Muscle of leg (tissue), 11 donors: Measurements from ENCODE around the gene CERKL. TPM values are rescaled to one million over a fixed set of nuclear protein-coding genes. Genes with fewer than 3 reads are reported as not detected.

Experiments used
- DNase-seq: peaks from one replicate; pipeline ENCODE4 v3.0.0; 2013
- H3K27ac ChIP-seq: one replicate; pipeline ENCODE4 v1.5.1; 2013; ENCODE audit warnings: mild to moderate bottlenecking, low read length, control low read depth
- H3K27me3 ChIP-seq: one replicate; pipeline ENCODE4 v1.6.1; 2013; ENCODE audit warnings: low read length; ENCODE audit not compliant: control insufficient read depth, insufficient read depth
- H3K36me3 ChIP-seq: one replicate; pipeline ENCODE4 v1.6.1; 2013; ENCODE audit warnings: low read length; ENCODE audit not compliant: control insufficient read depth, insufficient read depth
- H3K4me1 ChIP-seq: one replicate; pipeline ENCODE4 v1.6.1; 2013; ENCODE audit warnings: low read length; ENCODE audit not compliant: control insufficient read depth, insufficient read depth
- H3K4me3 ChIP-seq: one replicate; pipeline ENCODE4 v1.5.1; 2013; ENCODE audit warnings: low read length, control low read depth
- H3K9me3 ChIP-seq: replicated peaks from 2 replicates; pipeline ENCODE4 v1.6.1; 2013; ENCODE audit warnings: low read depth, low read length; ENCODE audit not compliant: control insufficient read depth
- WGBS: methylation state at CpG from one replicate; pipeline ENCODE4 v1.1.5; 2013; ENCODE audit warnings: missing lambda C conversion rate; ENCODE audit not compliant: insufficient coverage; 5-methylcytosine and 5-hydroxymethylcytosine counted together
- polyA plus RNA-seq, 8 donors: library from polyadenylated mRNA; unstranded; fragments of 120-200 nt; gene quantifications; one replicate each; pipeline versions ENCODE4 v1.2.1 to v1.2.3, GENCODE V29; 2013; ENCODE audit warnings: inconsistent platforms in 1 of 8, low replicate concordance in 1 of 8; ENCODE audit not compliant: insufficient read length in 8 of 8, insufficient read depth in 1 of 8
- total RNA-seq: library from RNA; stranded (reverse); fragments of 120-200 nt; gene quantifications from one replicate; pipeline ENCODE4 v1.2.4, GENCODE V29; 2013

Gene CERKL
- total and polyA plus RNA-seq, 9 donors: 5.9 to 9.8 (median 7.8) TPM; not detected in 1

DNA sequence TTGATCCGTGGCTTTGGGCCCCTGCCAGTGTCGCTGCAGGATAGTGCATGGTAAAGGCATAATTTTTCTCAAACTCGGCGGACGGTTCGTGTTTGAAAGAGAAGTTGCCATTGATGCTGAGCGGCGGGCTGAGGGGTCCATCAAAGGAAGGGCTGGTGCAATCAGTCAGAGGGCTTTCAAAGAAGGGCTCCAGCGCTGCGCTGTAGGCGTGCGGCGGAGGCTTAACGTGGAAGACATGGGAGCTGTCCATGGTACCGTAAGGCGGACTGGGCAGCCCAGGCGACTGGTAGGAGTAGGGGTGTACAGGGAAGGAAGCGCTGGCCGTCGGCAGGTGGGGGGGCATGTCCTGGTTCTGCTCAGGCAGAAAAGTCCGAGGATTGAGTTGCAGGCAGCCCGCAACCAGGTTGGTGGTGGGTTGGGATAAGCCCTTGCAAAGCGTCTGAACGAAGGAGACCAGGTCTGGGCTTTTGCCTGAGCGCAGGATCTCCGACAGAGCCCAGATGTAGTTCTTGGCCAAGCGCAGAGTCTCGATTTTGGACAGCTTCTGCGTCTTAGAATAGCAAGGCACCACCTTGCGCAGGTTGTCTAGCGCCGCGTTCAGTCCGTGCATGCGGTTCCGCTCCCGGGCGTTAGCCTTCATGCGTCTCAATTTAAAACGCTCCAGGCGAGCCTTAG, 21.1 kb upstream of the CERKL start:
- Histone ChIP-seq H3K4me3 (no peak overlapping the region), H3K27me3 (peaks cover 52% of the 10 kb centered on the region), H3K4me1 (peaks cover 8% of the 10 kb centered on the region), H3K9me3 (no peaks in the 10 kb centered on the region), H3K27ac (no peak overlapping the region), H3K36me3 (no peaks in the 10 kb centered on the region)
- DNase-seq: peak; percentile 89
- 4% methylated on average over 41 of the region's 41 CpGs for whole genome bisulfite sequencing

DNA sequence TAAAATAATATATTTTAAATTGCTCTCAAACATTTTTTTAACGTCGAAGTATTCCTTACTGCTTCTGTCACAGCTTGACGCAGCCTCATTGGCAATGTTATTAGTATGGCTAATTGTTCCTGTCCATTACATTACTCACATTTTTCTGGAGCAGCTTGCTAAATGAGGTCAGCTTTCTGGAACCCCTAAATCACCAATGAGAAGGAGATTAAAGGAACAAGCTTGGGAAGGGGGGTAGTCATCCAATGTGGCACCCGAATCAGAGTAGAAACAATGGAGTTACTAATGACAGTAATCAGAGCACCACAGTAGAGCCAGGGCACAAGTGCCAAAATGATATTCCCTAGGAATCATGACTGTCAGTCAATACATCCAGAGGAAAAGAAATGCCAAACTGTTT, 18.3 kb upstream of the CERKL start:
- H3K27me3 ChIP-seq: peaks cover 24% of the 10 kb centered on the region
- WGBS: 0% methylated on average over 1 of the region's 4 CpGs
- H3K27ac ChIP-seq: no peak overlapping the region
- DNase-seq: no peak
- no peaks in the 10 kb centered on the region for H3K4me1 ChIP-seq
- H3K9me3 ChIP-seq: no peaks in the 10 kb centered on the region
- no peaks in the 10 kb centered on the region for H3K36me3 ChIP-seq
- H3K4me3 ChIP-seq: no peak overlapping the region

DNA sequence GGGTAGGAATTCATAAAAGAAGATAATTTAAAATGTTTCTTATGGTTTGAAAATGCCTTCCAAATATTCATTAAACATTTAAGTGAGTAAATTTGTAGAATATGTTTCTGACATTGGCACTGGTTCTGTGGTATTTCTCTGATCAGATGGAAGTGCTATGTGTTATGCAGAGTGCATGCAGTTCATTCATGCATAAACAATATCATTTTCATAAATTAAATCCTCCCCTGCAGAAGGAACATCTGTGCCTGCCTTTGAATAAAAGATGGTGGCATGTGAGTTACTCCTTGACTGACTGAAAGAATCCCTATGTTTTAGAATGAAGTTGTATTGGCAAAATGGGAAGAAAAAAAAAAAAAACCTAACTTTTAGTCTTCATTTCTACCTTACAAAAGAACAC, 17.6 kb upstream of the CERKL start:
- Histone ChIP-seq H3K27ac (no peak overlapping the region), H3K4me1 (no peaks in the 10 kb centered on the region), H3K4me3 (no peak overlapping the region), H3K27me3 (peaks cover 18% of the 10 kb centered on the region), H3K9me3 (no peaks in the 10 kb centered on the region), H3K36me3 (no peaks in the 10 kb centered on the region)
- DNase-seq: no peak

DNA sequence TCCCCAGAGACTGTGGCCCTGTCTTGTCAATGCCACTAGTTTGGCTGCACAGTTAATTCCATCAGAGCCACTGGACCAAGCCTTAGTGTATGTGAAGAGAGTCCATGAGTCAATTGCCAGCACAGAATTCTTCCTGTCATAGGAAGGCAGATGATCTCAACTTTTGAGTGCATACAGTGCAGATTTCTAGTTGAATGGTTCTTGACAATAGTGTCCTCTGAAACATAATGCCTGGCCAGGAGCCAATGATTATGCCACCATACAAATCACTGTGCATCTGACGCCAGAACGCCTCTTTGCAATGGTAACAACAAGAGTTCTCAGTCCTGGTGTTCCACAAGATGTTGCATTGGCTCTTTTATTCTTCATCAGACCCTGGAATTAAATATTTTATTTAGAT, 16.3 kb upstream of the CERKL start:
- H3K27ac ChIP-seq: no peak overlapping the region
- no CpG with 5 or more reads among the region's 2 CpGs for WGBS
- DNase-seq: no peak
- H3K4me1 ChIP-seq: no peaks in the 10 kb centered on the region
- H3K27me3 ChIP-seq: peaks cover 6% of the 10 kb centered on the region
- no peaks in the 10 kb centered on the region for H3K36me3 ChIP-seq
- no peaks in the 10 kb centered on the region for H3K9me3 ChIP-seq
- no peak overlapping the region for H3K4me3 ChIP-seq

DNA sequence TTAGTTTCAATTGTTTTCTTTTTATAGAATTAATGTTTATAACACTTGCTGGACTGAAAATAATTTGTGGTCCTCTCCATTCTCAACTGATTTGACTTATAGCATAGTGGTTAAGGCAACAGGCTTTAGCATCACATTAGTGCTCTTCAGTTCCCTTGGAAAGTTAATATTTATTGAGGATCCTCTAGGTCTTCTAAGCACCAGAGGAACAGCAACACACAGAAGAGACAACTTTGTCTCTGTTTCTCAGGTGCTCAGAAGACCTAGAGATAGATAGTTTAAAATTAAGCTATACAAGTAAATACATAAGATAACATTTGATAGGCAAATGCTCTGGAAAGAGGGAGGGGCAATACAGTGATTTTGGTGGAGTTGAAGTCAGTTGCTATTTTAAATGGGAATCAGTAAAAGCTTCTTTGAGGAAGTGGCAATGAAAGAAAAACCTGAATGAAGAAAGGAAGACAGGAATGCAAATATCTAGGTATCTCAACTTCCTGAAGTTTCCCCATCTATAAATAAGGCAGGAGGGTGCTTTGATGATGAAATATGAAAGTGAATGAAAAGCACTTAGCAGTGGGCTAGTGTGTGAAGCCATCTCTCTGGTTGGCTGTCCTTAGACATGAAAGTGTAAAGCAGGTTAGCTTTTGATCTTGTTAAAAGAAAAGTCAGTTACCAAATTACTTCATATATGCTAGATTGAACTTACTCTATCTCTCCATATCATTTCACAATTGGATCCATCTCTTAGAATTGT, 15.5 kb upstream of the CERKL start:
- Histone ChIP-seq H3K4me1 (no peaks in the 10 kb centered on the region), H3K36me3 (no peaks in the 10 kb centered on the region), H3K4me3 (no peak overlapping the region), H3K27ac (no peak overlapping the region), H3K27me3 (no peaks in the 10 kb centered on the region), H3K9me3 (no peaks in the 10 kb centered on the region)
- DNase-seq: no peak

DNA sequence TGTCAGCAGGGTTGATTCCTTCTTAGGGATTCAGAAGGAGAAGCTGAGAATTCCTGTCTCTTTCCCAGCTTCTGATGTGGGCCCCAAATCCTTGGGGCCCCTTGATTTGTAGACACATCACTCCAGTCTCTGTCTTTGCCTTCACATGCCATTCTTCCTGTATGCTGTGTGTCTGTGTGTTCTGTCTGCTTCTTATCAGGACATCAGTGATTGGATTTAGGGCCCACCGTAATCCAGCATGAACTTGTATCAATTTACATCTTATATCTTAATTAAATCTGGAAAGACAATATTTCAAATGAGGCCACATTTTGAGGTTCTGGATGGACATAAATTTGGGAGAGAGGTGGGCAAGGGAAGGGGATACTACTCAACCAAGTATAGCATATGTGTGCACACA, 13.7 kb upstream of the CERKL start:
- Histone ChIP-seq H3K27ac (no peak overlapping the region), H3K4me3 (no peak overlapping the region), H3K36me3 (no peaks in the 10 kb centered on the region), H3K4me1 (no peaks in the 10 kb centered on the region), H3K27me3 (no peaks in the 10 kb centered on the region), H3K9me3 (no peaks in the 10 kb centered on the region)
- DNase-seq: no peak
- no CpG with 5 or more reads among the region's 1 CpG for WGBS

DNA sequence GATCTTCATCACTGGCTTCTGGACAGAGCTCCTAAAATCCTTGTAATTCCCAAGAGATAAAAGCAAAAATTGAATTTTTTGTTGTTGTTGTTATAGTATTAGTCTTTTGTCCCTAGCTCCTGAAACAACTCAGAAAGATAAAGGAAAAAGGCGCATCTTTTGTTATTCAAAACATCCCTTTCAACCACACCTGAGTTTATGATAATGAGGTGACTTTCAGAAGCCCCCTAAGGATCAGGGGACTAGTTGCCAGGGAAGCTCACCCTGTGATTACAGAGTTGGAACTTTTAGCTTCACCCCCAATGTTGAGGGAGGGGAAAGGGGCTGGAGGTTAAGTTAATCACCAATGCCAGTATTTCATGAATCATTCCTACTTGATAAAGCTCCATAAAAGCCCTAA, 10.3 kb upstream of the CERKL start:
- WGBS: no CpG with 5 or more reads among the region's 1 CpG
- Histone ChIP-seq H3K27me3 (no peaks in the 10 kb centered on the region), H3K4me1 (no peaks in the 10 kb centered on the region), H3K27ac (no peak overlapping the region), H3K36me3 (no peaks in the 10 kb centered on the region), H3K4me3 (no peak overlapping the region), H3K9me3 (no peaks in the 10 kb centered on the region)
- no peak for DNase-seq

DNA sequence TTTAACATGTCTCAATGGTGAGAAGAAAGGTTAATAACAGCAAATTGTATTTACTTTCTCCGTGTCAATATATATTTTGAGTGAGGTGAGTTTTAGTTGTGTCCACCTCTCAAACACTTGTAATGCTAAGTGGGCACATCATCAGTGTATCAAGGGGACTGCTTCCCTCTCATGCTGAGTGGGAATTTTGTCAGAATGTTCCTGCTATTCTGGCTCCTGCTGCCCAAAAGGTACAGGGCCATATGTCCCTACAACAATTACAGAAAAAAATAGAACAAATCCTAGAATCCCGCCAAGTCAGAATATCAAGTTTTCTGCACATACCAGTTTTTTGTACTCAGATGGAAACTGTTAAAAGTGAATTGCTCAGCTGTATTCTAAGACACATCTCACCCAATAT, 5.4 kb upstream of the CERKL start:
- Histone ChIP-seq H3K9me3 (no peaks in the 10 kb centered on the region), H3K4me1 (no peaks in the 10 kb centered on the region), H3K27me3 (peaks cover 12% of the 10 kb centered on the region), H3K36me3 (no peaks in the 10 kb centered on the region), H3K4me3 (no peak overlapping the region), H3K27ac (no peak overlapping the region)
- DNase-seq: no peak
- WGBS: no CpG with 5 or more reads among the region's 2 CpGs

DNA sequence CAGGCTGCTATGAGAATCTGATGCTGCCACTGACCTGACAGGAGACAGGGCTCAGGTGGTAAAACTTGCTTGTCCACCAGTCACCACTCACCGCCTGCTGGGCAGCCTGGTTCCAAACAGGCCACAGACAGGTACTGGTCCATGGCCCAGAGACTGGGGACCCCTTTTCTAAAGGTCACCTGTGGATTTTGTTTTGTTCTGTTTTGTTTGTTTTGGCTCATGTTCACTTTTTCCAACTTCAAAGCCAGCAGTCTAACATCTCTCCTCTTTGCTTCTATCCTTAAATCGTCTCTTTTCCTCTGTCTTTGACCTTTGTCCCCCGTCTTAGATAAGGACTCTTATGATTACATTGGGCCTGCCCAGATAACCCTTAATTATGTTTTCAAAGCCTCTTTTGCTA, 3.3 kb upstream of the CERKL start:
- Histone ChIP-seq H3K4me1 (peaks cover 9% of the 10 kb centered on the region), H3K9me3 (no peaks in the 10 kb centered on the region), H3K36me3 (no peaks in the 10 kb centered on the region), H3K27me3 (peaks cover 25% of the 10 kb centered on the region), H3K27ac (no peak overlapping the region), H3K4me3 (no peak overlapping the region)
- no peak for DNase-seq
- 67% methylated on average over 1 of the region's 3 CpGs for WGBS

DNA sequence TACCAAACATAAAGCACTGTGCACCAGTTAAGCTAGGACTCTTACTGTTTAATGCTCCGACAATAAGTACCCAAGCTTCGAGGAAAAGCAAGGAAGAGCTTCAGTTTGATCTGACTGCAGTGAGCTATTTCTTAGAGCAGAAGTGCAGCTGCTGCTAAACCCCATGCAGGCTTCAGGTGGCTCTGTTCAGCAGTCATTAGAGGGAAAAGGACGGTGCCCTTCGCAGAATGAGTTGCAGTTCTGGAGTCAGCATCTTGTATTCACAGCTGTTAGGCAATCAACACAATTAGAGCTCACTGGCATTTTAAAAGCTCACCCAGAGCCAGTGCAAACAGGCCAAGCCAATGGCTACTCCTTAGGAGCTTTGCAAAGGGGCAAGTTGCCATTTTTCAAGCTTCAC, 1.5 kb upstream of the CERKL start:
- H3K27me3 ChIP-seq: peaks cover 25% of the 10 kb centered on the region
- WGBS: 28% methylated on average over 4 of the region's 4 CpGs
- DNase-seq: no peak
- H3K27ac ChIP-seq: no peak overlapping the region
- no peak overlapping the region for H3K4me3 ChIP-seq
- no peaks in the 10 kb centered on the region for H3K36me3 ChIP-seq
- H3K9me3 ChIP-seq: no peaks in the 10 kb centered on the region
- H3K4me1 ChIP-seq: peaks cover 9% of the 10 kb centered on the region
